Adrenal gland (tissue), 5 donors: ENCODE data around the gene CCDC175.

Experiments
- POLR2A ChIP-seq, 2 donors: fragments of 450-650 bp; IDR thresholded peaks; one replicate each; pipeline ENCODE4 v1.6.1; 2017; ENCODE audit warnings: antibody characterized with exemption in 2 of 2, mild to moderate bottlenecking in 2 of 2, moderate library complexity in 1 of 2
- TF ChIP-seq, protein P1 (sequence below), 6 experiments: fragments of 450-650 bp in 4 of 6; fragments of 200-600 bp in 2 of 6; sonication (generic) in 1 of 6; IDR thresholded peaks; 1 replicate in 5 of 6; 2 replicates in 1 of 6; pipeline versions ENCODE4 v1.5.1 to v1.8.0; 2016 to 2021; ENCODE audit warnings: antibody characterized with exemption in 6 of 6, mild to moderate bottlenecking in 2 of 6, moderate library complexity in 1 of 6
- donor health status: DM: no; HTN: no; CAD: no.

DNA sequence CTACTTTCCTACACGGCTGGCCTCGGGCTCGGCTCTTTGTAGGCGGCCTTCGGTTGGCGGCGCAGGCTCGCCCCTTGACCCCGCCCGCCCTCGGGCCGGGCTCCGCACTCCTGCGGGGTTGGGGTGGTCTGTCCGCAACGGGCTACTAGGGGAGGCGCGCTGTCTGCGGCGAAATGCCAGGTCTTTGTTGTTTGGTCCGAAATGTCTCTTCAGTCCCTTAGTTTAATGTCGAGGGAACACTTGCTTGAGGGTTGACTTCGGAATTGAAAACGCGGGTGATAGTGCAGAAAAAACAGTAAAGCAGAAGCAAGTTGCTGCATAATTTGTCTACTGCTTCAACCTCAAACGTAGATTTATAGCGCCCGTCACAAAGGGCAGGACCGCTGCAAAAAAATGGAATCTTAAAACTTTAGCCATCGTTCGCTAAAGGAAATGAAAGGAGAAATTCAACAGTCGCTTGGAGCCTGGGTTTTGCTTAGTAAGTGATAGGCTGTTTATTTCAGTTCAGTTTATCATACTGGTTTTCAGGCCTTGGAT lies 91.9 kb downstream of the CCDC175 start:
- TF ChIP-seq, protein P1, sequence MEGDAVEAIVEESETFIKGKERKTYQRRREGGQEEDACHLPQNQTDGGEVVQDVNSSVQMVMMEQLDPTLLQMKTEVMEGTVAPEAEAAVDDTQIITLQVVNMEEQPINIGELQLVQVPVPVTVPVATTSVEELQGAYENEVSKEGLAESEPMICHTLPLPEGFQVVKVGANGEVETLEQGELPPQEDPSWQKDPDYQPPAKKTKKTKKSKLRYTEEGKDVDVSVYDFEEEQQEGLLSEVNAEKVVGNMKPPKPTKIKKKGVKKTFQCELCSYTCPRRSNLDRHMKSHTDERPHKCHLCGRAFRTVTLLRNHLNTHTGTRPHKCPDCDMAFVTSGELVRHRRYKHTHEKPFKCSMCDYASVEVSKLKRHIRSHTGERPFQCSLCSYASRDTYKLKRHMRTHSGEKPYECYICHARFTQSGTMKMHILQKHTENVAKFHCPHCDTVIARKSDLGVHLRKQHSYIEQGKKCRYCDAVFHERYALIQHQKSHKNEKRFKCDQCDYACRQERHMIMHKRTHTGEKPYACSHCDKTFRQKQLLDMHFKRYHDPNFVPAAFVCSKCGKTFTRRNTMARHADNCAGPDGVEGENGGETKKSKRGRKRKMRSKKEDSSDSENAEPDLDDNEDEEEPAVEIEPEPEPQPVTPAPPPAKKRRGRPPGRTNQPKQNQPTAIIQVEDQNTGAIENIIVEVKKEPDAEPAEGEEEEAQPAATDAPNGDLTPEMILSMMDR (IDR thresholded peaks at IDR 0.05) = no peak
- no peak for TF ChIP-seq POLR2A (IDR thresholded peaks at IDR 0.05)
